Left ventricle myocardium inferior (tissue), 1 donor: Measurements from ENCODE around the gene XPO6. TPM values are rescaled to one million over a fixed set of nuclear protein-coding genes. Genes with fewer than 3 reads are reported as not detected.

Experiments
- DNase-seq: peaks from one replicate; pipeline ENCODE4 v3.0.0-alpha.2; 2020
- H3K27ac ChIP-seq: fragments of 200-600 bp; replicated peaks from 2 replicates; pipeline ENCODE4 v1.8.0; 2021
- H3K27me3 ChIP-seq: fragments of 200-600 bp; 2 replicates; pipeline ENCODE4 v1.8.0; 2021; ENCODE audit warnings: low read depth
- H3K36me3 ChIP-seq: fragments of 200-600 bp; 2 replicates; pipeline ENCODE4 v1.8.0; 2021
- H3K4me1 ChIP-seq: fragments of 200-600 bp; 2 replicates; pipeline ENCODE4 v1.8.0; 2021
- H3K4me3 ChIP-seq: fragments of 200-600 bp; 2 replicates; pipeline ENCODE4 v1.8.0; 2021; ENCODE audit warnings: mild to moderate bottlenecking, moderate library complexity
- H3K9me3 ChIP-seq: fragments of 200-600 bp; replicated peaks from 2 replicates; pipeline ENCODE4 v1.8.0; 2021
- intact Hi-C: fragments of 100-400 bp; cut with micrococcal nuclease; formaldehyde crosslinking; loops from one replicate; pipeline ENCODE4 v1.11.0; 2022
- total RNA-seq: library from RNA; stranded (reverse); fragmentation: NEBNext Ultra II Directional; extraction: Animal tissue kit (Norgen Biotek cat#: 25700); gene quantifications from one replicate; pipeline ENCODE4 v1.2.1, GENCODE V29; 2021
- TF ChIP-seq, protein P1 (sequence below): fragments of 200-600 bp; IDR thresholded peaks from 2 replicates; pipeline ENCODE4 v1.8.0; 2021; ENCODE audit warnings: antibody characterized with exemption, mild to moderate bottlenecking, borderline replicate concordance
- donor health status: DM: no; HTN: yes; CAD: no; lungs with severe emphysema.

The XPO6 gene
- total RNA-seq, 1 donor from 2014 or later, result 26.4 TPM

DNA sequence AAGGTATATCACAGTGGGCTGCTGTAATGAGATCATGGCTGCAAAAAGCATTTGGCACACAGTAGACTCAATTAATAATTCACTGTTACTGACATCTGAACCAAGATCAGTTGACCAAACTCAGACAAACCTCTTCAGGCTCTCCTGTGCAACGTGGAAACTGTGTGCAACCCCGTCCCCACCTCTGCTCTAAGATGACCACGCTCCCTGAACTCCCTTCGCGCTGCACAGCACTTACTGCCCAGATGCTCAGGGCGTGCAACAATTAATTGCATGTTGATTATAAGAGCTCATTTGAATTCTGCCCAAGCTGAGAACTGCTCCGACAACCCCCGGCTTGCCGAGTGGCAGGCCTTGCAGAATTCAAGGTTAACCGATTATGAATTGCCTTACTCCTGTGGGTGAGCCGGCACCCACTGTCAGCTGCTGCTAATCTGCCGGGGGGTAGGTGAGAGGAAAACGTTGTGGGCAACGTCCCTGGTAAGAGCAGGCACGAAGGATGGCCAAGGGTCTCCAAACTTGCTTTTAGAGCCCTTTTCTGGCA, 147.0 kb downstream of the XPO6 start:
- intact Hi-C loops, result no loop called here
- DNase-seq, result no peak
- TF ChIP-seq, protein P1, sequence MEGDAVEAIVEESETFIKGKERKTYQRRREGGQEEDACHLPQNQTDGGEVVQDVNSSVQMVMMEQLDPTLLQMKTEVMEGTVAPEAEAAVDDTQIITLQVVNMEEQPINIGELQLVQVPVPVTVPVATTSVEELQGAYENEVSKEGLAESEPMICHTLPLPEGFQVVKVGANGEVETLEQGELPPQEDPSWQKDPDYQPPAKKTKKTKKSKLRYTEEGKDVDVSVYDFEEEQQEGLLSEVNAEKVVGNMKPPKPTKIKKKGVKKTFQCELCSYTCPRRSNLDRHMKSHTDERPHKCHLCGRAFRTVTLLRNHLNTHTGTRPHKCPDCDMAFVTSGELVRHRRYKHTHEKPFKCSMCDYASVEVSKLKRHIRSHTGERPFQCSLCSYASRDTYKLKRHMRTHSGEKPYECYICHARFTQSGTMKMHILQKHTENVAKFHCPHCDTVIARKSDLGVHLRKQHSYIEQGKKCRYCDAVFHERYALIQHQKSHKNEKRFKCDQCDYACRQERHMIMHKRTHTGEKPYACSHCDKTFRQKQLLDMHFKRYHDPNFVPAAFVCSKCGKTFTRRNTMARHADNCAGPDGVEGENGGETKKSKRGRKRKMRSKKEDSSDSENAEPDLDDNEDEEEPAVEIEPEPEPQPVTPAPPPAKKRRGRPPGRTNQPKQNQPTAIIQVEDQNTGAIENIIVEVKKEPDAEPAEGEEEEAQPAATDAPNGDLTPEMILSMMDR, result no peak
- H3K27ac ChIP-seq, result no peak overlapping the region
- H3K4me1 ChIP-seq, result peaks cover 16% of the 10 kb centered on the region
- peaks cover 60% of the 10 kb centered on the region for H3K27me3 ChIP-seq
- H3K36me3 ChIP-seq, result no peaks in the 10 kb centered on the region
- H3K9me3 ChIP-seq, result no peaks in the 10 kb centered on the region
- H3K4me3 ChIP-seq, result no peak overlapping the region

DNA sequence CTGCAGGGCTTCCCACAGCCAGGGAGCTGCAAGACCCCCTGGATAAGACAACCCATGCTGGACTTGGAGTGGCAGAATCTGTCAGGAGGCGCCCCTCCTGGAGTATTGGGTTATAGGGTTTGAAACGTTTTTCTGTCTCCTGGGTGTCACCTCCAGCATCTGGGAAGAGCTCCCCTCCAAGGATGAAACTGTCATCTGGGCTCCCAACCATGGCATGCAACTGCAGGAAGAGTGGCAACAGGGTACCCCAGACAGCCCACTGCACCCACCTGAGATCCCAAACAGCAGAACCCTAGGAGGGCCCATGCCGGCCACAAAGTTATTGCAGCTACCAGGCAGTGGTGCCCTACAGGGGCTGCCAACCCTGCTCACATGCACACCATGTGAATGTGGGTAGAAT, 147.6 kb downstream of the XPO6 start:
- H3K9me3 ChIP-seq, result no peaks in the 10 kb centered on the region
- no peak overlapping the region for H3K4me3 ChIP-seq
- peaks cover 66% of the 10 kb centered on the region for H3K27me3 ChIP-seq
- no peak overlapping the region for H3K27ac ChIP-seq
- TF ChIP-seq, protein P1, result no peak
- no peak for DNase-seq
- H3K4me1 ChIP-seq, result peaks cover 16% of the 10 kb centered on the region
- no peaks in the 10 kb centered on the region for H3K36me3 ChIP-seq
- intact Hi-C loops, result no loop called here

DNA sequence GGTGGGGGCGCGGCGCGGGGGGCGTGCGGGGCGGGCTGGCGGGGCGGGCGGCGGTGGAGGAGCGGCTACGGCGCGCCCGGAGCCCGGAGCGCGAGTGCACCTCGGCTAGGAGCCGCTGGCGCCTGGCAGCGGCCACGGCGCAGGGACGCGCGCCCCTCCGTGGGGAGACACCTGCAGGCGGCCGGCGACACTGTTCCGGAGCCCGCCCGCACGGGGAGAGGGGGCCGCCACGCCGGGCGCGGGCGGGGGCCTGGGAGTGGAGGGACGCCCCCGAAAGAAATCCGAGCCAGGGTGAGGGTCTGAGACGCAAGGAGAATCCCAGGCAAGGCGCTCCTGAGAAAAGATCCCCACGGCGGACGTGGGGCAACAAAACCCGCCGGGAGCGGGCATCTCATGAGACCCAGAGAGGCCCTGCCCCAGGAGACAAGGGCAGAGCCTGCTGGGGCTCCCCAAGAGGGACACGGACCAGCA, 148.1 kb downstream of the XPO6 start, which contains the start of gene GSG1L:
Gene GSG1L, minus strand, starts transcription at position 124 of the 471 bp plus-strand sequence. CDS start 290 bp downstream, outside the sequence.
- TF ChIP-seq, protein P1, result peak; percentile 39
- intact Hi-C loops, result no loop called here
- no peak for DNase-seq
- H3K9me3 ChIP-seq, result no peaks in the 10 kb centered on the region
- peak within 1 kb of the TSS; percentile 52 for H3K4me3 ChIP-seq
- H3K27ac ChIP-seq, result no peak within 1 kb of the TSS
- H3K36me3 ChIP-seq, result no peaks in the 10 kb centered on the region
- H3K27me3 ChIP-seq, result peaks cover 71% of the 10 kb centered on the region
- H3K4me1 ChIP-seq, result peaks cover 16% of the 10 kb centered on the region

DNA sequence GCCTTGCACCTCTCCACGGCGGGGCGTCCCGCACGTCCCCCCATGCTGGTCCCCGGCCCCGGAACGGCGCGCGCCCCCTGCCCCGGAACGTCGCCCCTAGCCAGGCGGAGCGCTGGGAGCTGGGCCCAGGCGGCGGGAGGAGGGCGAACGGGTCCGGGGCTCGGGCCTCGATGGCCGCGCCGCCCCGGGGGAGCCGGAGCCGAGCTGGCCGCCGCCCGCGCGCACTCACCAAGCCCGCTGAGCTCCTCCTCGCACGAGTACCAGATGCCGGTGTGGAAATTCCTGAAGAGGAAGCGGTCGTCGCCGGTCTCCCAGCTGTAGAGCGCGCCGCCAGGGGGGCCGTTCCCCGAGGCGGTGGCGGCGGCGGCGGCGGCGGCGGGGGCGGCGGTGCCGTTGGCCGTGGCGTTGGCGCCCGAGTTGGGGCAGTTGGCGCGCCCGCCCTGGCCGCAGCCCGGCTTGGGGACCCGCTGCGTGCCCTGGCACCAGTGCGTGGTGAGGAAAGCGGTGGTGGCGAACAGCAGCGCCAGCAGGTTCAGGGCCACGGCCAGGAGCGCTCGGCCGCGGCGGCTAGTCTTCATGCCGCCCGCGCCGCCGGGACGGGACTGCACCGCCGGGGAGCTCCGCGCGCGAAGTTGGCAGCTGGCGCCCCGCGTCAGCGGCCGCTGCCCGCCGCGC, 148.8 kb downstream of the XPO6 start:
- TF ChIP-seq, protein P1, result no peak
- Histone ChIP-seq H3K9me3 (no peaks in the 10 kb centered on the region), H3K27me3 (peaks cover 78% of the 10 kb centered on the region), H3K36me3 (no peaks in the 10 kb centered on the region), H3K4me3 (peak overlapping the region; percentile 52), H3K27ac (no peak overlapping the region), H3K4me1 (peaks cover 10% of the 10 kb centered on the region)
- no peak for DNase-seq
- intact Hi-C loops, result no loop called here

DNA sequence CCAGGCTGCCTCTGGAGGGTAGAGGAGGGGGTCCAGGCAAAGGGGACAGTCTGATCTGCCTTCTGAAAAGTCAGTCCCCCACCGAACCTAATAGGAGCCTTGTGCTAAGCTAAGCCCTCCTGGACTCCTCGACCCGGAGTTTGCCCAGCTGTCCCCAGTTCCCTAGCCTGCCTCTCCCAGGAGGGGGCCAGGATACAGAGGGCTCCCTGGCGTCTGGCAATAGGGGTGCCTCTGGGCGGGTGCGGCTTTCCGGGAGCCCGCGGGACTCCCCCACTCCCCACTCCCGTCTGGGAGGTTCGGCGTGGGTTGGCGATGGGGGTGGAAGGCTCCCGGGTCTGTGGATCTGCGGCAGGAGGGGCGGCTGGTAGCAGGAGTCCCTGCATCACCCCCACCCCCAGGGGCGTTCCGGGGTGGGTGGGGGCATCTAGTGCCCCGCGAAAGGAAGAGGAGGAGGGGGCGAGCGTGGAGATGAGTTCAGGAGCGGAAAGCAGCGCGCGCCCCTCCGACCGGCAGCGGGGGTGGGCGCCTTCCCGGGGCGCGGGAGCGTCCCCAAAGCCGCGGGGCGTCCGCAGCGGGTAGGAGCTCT, 149.4 kb downstream of the XPO6 start:
- Histone ChIP-seq H3K27ac (no peak overlapping the region), H3K36me3 (no peaks in the 10 kb centered on the region), H3K4me1 (peaks cover 6% of the 10 kb centered on the region), H3K9me3 (no peaks in the 10 kb centered on the region), H3K27me3 (peaks cover 84% of the 10 kb centered on the region), H3K4me3 (peak overlapping the region; percentile 52)
- TF ChIP-seq, protein P1, result no peak
- no peak for DNase-seq
- intact Hi-C loops, result no loop called here
